ENCODE data around the gene NEUROG1.

The NEUROG1 gene

GRCh38 chr5:135568246-135568645 is 32.5 kb upstream of the NEUROG1 start:
- Histone ChIP-seq H3K4me3 (ENCODE audit: low read depth, low read length) (no peak overlapping the region), H3K4me1 (no peaks in the 10 kb centered on the region), H3K36me3 (ENCODE audit: control insufficient read depth, insufficient read depth, low read length) (no peaks in the 10 kb centered on the region), H3K4me2 (ENCODE audit: low read length) (no peak overlapping the region), H2AFZ (no peak overlapping the region), H3K9ac (no peak overlapping the region), H3K79me2 (no peaks in the 10 kb centered on the region), H3K27ac (no peak overlapping the region), H3K9me3 (ENCODE audit: control insufficient read depth, low read length) (no peaks in the 10 kb centered on the region), H3K27me3 (ENCODE audit: control insufficient read depth, insufficient read depth, low read length) (no peaks in the 10 kb centered on the region)
- TF ChIP-seq CTCF (IDR thresholded peaks at IDR 0.05) = no peak

GRCh38 chr5:135567661-135568060 is 31.9 kb upstream of the NEUROG1 start:
- no peak overlapping the region for H2AFZ ChIP-seq
- H3K27ac ChIP-seq = no peak overlapping the region
- H3K36me3 ChIP-seq (ENCODE audit: control insufficient read depth, insufficient read depth, low read length) = no peaks in the 10 kb centered on the region
- H3K79me2 ChIP-seq = no peaks in the 10 kb centered on the region
- H3K4me3 ChIP-seq (ENCODE audit: low read depth, low read length) = no peak overlapping the region
- H3K9ac ChIP-seq = no peak overlapping the region
- no peaks in the 10 kb centered on the region for H3K9me3 ChIP-seq (ENCODE audit: control insufficient read depth, low read length)
- no peaks in the 10 kb centered on the region for H3K27me3 ChIP-seq (ENCODE audit: control insufficient read depth, insufficient read depth, low read length)
- no peak overlapping the region for H3K4me2 ChIP-seq (ENCODE audit: low read length)
- no peaks in the 10 kb centered on the region for H3K4me1 ChIP-seq
- no peak for TF ChIP-seq CTCF (IDR thresholded peaks at IDR 0.05)

- no peak overlapping the region for H3K4me3 ChIP-seq (ENCODE audit: low read depth, low read length)
- no peak overlapping the region for H3K4me2 ChIP-seq (ENCODE audit: low read length)
- no peaks in the 10 kb centered on the region for H3K4me1 ChIP-seq
- no peak overlapping the region for H3K27ac ChIP-seq
- no peak overlapping the region for H2AFZ ChIP-seq
- no peaks in the 10 kb centered on the region for H3K9me3 ChIP-seq (ENCODE audit: control insufficient read depth, low read length)
- no peak overlapping the region for H3K9ac ChIP-seq
- TF ChIP-seq CTCF (IDR thresholded peaks at IDR 0.05) = no peak
- H3K36me3 ChIP-seq (ENCODE audit: control insufficient read depth, insufficient read depth, low read length) = no peaks in the 10 kb centered on the region
- no peaks in the 10 kb centered on the region for H3K79me2 ChIP-seq
- H3K27me3 ChIP-seq (ENCODE audit: control insufficient read depth, insufficient read depth, low read length) = no peaks in the 10 kb centered on the region
Measured at GRCh38 chr5:135566422-135567400, 30.9 kb upstream of the NEUROG1 start.

GRCh38 chr5:135565725-135566421 is 30.1 kb upstream of the NEUROG1 start:
- H3K9ac ChIP-seq = no peak overlapping the region
- H3K79me2 ChIP-seq = no peaks in the 10 kb centered on the region
- peak; percentile 87 for TF ChIP-seq CTCF (IDR thresholded peaks at IDR 0.05)
- no peak overlapping the region for H3K4me2 ChIP-seq (ENCODE audit: low read length)
- H3K4me3 ChIP-seq (ENCODE audit: low read depth, low read length) = no peak overlapping the region
- H3K9me3 ChIP-seq (ENCODE audit: control insufficient read depth, low read length) = no peaks in the 10 kb centered on the region
- no peak overlapping the region for H2AFZ ChIP-seq
- no peaks in the 10 kb centered on the region for H3K36me3 ChIP-seq (ENCODE audit: control insufficient read depth, insufficient read depth, low read length)
- H3K27me3 ChIP-seq (ENCODE audit: control insufficient read depth, insufficient read depth, low read length) = no peaks in the 10 kb centered on the region
- no peaks in the 10 kb centered on the region for H3K4me1 ChIP-seq
- no peak overlapping the region for H3K27ac ChIP-seq

All from parathyroid adenoma (tissue), 2 donors.